GM19468 (cell line): ENCODE results near the gene PLOD2.

Experiments used
- ATAC-seq: cut with Tn5 transposase; IDR thresholded peaks from one replicate; pipeline ENCODE4 v1.9.1; 2021; ENCODE audit warnings: mild to moderate bottlenecking, moderate library complexity, moderate number of reproducible peaks; ENCODE audit not compliant: unreplicated experiment; ENCODE audit errors: extremely low read depth

Gene PLOD2

DNA sequence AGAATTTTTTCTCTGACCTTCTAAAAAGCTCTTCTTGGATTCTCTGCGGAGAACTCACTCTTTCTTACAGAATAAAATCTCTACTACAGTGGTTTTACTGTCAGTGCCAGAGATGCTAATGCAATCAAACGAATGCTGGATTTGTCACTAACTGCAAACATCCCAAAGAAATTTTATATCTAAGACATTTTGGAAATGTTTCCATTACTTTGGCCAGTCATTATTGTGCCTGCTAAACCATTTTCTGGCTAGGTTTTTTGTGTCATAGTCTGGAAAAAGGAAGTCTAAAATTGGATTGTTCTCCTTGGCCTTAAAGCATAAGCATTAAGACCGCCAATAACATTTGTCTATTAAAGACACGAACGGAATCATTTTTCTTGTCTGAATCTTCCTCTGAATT is 54.0 kb downstream of the PLOD2 start:
- no peak for ATAC-seq

DNA sequence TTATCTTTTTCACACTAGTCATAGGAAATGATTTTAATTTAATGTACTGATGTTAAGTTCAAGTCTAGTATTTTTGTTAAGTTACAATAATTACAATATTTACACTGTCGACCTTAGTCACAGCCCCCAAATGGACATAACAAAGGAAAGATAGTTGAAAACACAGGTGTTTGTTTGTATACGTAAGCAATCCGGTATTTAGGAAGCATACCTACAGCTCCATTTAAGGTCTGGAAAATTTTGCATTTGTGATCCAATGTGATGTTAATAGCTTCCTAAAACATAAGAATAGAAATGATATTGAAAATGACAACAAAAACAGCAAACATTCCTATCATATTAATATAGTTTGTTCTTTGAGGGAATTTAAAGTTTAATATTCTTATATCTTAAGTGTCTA is 56.9 kb downstream of the PLOD2 start:
- ATAC-seq = no peak

DNA sequence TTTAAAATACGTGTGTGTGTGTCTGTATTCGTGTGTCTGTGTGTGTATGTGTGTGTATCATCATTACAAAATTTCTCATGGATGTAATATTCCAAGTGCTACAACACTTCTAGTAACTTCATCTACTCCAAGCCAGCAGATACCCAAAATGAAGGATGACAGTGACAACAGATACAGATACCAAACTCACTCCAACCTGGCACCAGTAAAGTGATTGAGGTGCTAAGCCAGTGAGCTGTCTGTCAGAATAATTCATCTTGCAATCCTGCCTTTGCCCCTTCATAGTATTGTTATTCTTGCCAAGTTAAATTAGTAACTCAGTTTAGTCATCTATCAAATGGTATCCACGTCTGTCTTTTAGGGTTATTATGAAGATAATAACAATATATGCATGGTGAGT is 58.1 kb downstream of the PLOD2 start:
- ATAC-seq = no peak

DNA sequence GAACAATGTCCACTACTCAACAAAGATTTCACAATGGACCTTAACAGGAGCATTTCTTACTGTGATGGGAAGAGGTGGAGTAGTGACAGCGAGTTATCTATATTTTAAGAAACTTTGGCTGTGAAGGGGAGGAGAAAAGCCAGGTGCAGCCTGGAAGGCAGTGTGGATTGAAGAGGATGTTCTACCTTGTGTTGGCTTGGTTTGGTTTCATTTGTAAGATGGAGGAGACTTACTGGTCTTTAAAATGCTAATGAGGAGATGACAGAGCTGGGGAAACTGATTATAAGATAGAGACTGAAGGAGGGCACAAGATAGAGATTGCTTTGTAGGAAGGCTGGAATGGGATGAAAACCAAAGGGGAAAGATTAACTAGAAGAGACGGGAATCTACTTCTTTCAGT is 59.4 kb downstream of the PLOD2 start:
- ATAC-seq = no peak

DNA sequence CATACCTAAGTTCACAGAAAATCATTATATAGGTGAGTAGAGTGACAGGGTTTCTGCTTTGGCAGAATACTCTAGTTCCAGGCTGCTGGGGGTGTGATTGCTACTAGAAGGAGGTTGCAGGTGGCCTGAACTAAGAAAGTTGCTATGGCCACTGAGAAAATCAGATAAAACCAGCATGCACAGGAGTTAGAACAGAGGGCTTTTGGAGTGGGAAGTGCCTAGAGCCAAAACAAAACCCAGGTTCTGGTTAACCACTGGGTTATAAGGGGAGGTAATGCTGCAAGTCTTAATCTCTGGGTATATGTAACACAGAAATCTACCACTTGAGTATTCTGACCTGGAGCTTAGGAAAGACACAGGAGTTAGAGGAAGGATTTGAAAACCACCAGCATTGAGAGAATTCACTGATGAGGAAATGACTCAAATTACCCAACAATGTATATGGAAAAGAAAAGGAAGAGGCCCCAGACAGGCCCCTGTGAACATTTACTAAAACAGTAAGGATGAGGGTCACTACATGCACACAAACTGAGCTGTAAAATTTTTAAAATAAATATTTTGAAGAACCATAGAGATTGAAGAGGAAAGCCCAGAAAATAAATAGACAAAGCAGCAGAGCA is 60.0 kb downstream of the PLOD2 start:
- ATAC-seq = no peak

DNA sequence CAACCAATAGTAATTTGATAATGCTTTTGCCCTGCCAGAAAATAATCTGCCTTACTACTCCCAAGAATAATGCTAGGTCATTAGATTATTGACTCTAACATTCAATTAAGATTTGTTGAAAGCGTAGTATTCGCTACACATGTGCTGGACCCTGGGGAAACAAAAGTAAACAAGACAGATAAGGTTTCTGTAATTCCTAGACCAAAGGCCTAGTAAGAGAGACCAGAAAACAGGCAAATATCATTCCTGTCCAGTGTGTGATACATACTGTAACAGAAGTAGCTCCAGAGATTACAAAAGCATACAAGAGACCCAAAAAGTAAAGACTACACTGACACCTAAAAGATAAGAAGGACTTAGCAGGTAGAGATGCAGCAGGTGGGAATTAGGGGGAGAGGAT is 60.8 kb downstream of the PLOD2 start:
- no peak for ATAC-seq

DNA sequence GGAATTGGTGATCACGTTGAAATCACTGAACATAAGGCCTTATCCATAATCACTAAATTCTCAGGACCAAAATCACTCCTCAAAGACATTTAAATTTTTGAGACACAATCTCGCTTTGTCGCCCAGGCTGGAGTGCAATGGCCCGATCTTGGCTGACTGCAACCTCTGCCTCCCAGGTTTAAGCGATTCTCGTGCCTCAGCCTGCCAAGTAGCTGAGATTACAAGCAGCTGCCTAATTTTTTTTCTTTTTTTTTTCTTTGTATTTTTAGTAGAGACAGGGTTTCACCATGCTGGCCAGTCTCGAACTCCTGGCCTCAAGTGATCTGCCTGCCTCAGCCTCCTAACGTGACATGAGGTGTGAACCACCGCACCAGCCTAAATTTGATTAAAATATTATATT is 61.7 kb downstream of the PLOD2 start:
- ATAC-seq = no peak

DNA sequence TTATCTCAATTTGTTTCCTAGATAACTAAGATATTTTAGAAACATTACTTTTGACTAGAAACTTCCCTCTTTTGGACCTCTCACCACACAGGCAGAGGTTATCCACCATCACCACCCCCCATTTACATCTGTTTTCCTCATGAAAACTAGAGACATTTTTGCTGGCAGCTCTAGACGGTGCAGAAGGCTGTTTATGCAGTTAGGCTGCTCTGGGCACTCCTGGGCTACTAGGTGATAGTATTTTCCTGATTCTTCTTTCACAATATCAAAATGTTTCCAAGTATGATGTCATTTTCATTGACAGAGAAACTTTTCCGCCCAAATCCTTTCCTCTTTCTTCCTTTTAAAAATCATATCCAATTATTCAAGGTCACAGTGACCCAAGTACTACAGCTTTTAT is 67.1 kb downstream of the PLOD2 start:
- no peak for ATAC-seq

DNA sequence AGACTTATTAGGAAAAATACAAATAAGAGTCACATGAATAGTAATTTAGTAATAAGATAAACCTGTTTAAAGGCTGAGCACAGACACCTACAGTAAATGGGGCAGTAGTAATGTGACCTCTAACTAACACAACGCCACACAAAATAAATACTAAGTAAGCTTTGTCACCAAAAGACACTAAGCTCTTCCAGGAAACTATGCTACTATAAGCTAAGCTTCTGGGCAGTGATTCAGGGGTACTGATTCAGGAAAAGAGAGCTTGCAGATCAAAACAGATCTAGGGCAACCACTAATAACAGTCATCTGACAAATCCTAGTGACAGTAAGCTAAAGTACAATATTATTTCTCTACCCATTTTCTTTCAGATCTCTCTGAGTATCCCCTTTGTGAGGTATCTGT is 68.8 kb downstream of the PLOD2 start:
- no peak for ATAC-seq

DNA sequence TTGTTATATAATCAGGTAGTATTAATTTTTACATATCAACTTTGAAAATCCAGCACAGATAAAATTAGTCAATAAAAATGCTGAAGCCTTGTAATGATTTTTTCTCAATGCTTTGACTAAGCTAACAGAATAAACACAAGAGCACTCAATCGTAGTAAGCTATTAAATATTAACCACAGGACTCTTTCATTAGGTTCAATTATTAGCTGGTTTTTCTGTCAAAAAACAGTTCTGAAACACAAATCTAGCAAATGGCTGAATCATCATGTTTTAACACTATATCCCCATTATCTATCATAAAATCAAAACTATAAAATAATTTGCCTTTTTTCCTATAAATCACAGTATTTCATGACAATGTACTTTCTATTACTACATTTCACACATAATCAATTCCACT is 69.6 kb downstream of the PLOD2 start:
- ATAC-seq = no peak

DNA sequence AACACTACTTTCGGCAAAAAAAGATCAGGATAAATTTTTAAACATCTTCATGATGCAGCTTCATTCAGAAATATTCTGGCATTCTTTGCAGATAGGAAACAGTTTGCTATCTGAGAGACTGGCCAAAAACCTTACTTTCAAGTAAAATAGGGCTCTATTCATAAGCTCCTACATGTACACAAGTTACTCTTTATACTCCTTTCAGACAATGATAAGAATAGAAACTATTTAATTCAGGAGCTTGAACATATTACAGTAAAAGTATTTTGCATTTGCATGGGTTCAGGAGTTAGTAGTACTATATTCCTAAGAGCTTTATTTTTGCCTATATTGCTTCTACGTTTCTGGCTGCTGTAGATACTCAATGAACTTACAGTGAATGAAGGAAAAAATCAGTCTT is 70.5 kb downstream of the PLOD2 start:
- no peak for ATAC-seq

DNA sequence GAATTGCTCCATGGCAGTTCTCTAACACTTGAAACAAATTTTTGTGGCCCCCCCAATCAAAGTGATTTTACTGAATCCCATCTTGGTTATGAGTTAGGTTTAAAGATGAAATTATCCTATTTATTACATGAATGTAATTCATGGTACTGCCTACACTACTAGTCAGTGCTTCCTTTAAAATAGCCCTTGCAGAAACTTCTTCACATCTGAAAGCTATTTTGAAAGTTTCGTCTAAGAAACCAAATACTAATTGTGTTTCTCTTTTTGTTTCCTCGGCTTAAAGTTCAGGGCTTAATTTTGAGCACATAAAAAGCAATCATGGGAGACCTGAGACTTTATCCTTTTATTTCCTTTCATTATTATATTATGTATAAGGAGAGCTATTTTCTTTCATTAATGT is 72.1 kb downstream of the PLOD2 start:
- ATAC-seq = no peak

DNA sequence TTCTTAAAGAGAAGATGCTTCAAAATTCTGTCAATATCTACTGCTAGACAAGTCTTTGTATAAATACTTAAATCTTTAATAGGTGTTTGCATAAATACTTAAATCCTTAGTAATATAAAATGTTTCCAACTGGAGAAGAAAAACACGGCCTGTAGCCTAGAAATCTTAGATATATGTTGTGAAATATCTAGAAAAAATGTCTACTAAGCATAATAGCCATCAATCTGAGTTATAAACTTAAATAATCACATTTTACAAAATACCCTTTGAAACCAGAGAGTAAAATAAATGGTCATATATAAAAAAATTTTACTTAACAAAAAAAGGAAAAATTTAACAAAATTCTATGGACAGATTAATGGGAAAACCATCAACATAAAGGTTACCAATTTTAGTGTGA is 73.9 kb downstream of the PLOD2 start:
- no peak for ATAC-seq

DNA sequence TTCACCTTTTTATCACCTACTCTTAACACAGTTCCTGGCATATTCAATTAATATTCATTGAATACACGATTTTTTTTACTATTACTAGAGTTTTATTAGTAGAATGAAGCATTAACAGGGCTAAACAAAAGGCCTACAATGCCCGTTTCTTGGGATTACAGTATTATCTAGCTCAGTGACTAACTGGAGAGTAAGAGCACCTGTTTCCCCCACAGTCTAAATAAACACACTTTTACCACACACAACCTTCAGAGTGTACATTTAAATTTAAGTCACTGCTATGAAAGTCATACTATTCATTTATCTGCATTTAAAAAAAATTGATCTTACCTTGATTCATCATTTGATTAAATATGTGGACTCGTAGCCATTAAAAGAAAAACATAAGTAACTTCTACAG is 74.8 kb downstream of the PLOD2 start:
- no peak for ATAC-seq

DNA sequence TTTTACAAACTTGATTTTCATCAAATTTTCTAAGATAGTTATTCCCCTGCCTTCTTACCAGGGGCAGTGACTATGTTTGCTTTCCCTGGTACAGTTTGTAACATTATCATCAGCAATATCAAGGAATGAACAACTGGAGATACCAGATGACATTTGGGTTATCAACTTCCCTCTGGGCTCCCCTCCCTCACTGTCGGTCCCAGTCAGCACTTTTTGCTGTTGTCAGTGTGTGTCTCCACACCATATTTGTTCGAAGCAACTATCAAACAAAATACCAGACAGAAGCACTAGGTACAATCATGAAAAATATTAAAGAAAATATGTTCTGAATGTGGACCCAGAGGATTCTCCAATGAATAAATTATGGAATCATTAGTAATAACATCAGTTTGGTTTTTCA is 75.3 kb downstream of the PLOD2 start:
- no peak for ATAC-seq

DNA sequence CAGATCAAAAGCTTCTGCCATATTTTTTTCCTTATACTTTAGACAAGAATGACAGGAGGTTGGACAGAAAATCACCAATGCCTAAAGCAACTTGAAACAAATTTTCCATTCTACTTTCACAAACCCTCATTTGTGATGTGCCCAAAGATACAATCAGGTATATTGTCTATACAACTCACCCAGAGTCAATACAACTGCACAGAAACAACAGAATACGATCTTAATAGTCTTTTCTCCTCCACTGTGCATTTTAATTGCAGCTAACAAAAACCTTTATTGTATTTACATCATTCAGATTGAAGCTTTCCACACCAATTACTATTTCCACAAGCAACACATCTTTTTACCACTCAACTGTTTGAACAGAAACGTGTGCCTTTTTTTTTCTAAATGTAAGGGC is 80.4 kb downstream of the PLOD2 start:
- ATAC-seq = no peak

DNA sequence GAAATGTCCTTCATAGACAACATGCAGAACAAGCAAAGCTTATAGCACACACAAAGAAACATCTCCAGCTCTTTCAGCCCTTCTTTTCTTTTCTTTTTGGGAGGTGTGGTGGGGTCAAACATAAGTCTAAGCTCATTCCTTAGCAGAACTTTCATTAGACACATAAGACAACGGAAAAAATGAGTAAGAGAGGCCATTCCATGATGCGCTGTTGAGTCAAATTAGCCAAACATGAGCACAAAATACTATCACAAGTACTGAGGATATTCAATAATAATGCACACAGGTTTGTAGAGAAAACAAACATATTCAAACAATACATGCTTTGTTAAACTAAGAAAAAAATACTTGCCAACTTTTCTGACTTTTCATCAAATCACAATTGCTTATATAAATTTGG is 83.0 kb downstream of the PLOD2 start:
- ATAC-seq = no peak

DNA sequence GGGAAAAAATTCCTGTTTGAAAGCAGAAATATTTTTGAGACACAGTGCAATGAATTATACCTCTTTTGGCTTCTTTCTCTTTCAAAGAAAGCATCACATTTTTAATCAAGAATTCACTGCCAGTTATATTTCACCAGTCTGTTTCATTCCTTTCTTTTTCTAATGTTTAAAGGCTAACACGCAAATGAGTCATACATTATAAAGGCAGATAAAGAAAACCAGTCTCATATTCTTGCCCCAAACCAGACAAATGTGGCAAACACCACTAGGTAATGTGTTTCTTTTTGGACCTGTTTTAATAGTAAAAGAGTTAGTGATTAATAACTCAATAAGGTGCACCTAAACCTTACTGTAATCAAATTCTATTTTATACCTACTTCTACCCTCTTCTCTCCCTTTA is 83.8 kb downstream of the PLOD2 start:
- ATAC-seq = no peak

DNA sequence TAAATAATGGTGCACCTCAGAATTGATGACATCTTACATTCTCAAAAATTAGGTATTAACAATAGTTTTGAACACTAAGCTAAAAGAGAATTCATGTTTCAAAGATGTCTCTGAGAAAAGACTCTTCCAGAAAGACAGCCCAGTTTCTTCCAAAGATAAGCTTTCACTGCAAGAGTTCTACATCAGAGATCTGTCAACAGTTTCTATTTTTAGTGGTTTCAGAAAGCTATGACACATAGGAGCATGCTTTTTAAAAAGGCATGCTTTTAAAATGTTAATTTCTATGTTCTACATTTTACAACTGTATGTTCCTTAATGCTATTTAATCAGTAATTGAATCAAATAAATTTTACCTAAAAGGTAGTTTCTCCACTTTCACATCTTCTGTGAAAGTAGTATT is 88.2 kb downstream of the PLOD2 start:
- ATAC-seq = no peak

DNA sequence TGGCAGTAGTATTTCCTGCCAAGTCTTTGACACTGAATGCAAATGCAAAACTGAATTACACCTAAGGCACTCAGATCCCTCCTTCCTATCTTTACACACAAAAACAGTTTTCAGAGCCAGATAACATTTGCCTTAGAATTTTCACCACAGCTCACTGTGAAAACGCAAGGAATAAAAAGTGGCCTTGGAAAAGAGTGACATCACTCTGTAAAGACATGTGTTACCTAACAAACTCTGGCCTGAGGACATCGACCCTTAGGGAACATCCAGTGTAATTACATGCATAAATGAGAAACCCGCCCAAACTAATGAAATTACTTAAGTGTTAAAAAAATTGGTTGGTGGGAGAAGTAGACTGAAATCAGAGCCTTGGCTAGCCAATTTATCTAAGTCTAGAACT is 88.9 kb downstream of the PLOD2 start:
- no peak for ATAC-seq

DNA sequence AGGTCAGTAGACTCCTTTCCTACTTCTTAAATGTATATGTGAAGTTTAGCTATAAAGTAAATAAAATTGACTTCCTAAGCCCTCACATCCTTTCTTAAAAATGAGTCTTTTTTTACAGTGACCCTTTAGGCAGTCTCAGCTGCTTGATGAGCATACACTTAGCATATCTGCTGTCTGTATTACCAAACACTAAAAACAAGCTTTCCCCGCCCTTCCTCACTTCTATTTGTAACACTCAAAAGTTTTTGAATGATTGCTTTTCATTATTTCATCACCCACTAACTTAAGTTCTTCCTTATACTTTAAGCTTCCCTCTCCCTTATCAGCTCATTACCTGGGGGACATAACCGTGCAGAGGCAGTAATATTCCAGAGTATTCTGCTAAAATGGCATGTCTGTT is 89.4 kb downstream of the PLOD2 start:
- no peak for ATAC-seq

DNA sequence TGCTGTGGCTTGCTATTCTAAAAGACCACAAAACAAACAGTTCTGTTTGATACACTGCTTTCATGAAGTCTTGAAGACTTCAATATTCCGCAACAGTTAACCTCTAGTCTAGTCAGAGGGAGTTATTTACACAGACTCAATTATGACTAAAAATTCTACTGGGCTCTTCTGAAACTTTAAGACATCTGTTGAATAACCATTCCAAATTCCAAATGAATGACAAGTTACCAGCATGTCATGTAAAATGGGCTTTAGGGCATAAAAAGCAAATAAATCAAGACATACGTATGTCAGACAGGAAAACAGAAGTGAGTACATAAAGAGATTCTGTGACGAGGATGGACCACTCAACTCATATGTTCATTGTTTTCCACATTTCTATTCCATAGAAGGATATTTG is 93.9 kb downstream of the PLOD2 start:
- no peak for ATAC-seq

DNA sequence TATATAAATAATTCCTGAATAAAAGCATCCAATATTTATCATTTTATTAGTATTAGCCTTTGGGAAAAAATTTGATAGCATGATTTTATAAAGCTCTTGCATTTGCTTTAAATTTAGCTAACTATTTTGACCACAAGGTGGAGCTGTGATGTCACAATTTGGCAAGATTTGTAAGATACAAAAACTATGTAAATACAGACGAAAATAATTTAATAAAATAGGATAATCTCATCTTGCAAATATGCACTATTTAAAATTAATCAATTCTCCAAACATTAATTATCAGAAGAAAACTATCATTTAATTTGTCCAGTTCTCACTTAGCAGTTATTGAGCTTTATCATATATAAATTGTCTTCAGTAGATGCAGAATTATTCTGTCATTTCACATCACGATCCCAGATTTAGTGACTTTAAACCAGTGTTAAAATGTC is 95.4 kb downstream of the PLOD2 start:
- no peak for ATAC-seq
